Measurements from ENCODE around the gene AFAP1L2.

GRCh38 chr10:114245121-114245791 is 159.0 kb downstream of the AFAP1L2 start:
- TF ChIP-seq CTCF (IDR thresholded peaks at IDR 0.05) (no peak), POLR2A (IDR thresholded peaks at IDR 0.05) (no peak)

Data from Peyer's patch (tissue), 4 donors.